D721Med (cell line): ENCODE results near the gene ONECUT2.

Source experiments
- DNase-seq: peaks from one replicate; pipeline ENCODE4 v3.0.0; 2011; ENCODE audit warnings: low spot score; ENCODE audit not compliant: insufficient read length
- FAIRE-seq: peaks from 2 replicates; lab custom pipeline; 2011; peaks lifted over from hg19 to GRCh38; lab: Jason Lieb, UNC
- CTCF ChIP-seq: IDR thresholded peaks from 2 replicates; pipeline ENCODE4 v1.5.1; 2012; ENCODE audit warnings: mild to moderate bottlenecking, control low read depth; ENCODE audit not compliant: insufficient read depth; ENCODE audit errors: missing control alignments

Gene ONECUT2

GRCh38 chr18:57480733-57481132 is 45.6 kb downstream of the ONECUT2 start:
- DNase-seq (no peak), FAIRE-seq (no peak)
- no peak for TF ChIP-seq CTCF

DNA sequence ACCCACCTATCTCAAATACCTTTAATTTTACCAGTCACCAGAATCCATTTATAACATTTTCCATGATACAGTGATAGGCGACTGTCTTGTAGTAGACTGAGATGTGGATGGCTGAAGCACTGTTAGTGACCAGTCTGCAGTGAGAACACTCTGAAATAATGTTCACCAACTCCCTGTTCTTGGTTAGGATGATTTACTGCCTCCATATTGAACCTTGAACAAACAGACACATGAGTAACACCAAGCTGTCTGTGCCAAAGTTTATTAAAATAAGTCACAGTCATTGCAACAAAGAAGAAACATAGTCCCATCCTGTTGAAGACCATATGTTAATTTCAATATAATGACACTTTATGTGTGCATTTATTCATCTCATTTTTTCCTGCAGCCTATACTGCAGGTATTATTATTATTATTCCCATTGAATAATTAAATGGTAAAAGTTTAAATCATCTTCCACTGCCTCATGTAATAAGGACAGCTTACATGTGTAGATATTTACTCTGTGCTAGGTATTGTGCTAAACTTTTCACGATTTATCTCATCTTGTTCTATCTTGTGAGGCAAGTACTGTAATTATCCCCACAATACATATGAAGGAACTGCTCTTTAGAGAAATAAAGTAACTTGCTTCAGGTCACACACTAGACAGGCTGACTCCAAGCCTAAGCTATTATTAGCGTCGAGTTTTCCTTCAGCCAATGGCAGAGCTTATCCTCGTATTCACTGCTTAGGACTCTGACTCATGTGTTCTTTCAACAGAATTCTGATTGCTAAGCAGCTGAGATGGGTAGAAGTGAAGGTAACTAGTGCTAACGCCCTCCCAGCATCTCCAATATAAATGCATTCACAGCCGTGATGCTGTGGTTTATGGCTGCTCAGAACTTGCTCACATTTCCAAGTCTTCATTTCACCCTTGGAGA is 62.5 kb downstream of the ONECUT2 start:
- no peak for TF ChIP-seq CTCF
- DNase-seq (no peak), FAIRE-seq (peak; percentile 98)

- DNase-seq (no peak), FAIRE-seq (no peak)
- no peak for TF ChIP-seq CTCF
Observed at GRCh38 chr18:57498682-57499256, 63.6 kb downstream of the ONECUT2 start.

GRCh38 chr18:57502624-57503023 is 67.5 kb downstream of the ONECUT2 start:
- FAIRE-seq = no peak
- DNase-seq = no peak
- no peak for TF ChIP-seq CTCF

GRCh38 chr18:57505231-57505630 is 70.1 kb downstream of the ONECUT2 start:
- DNase-seq (no peak), FAIRE-seq (no peak)
- no peak for TF ChIP-seq CTCF

- no peak for TF ChIP-seq CTCF
- DNase-seq (no peak), FAIRE-seq (no peak)
Observed at GRCh38 chr18:57516056-57516455, 80.9 kb downstream of the ONECUT2 start.

- FAIRE-seq = peak; percentile 88
- TF ChIP-seq CTCF = no peak
- DNase-seq = no peak
Observed at GRCh38 chr18:57518533-57518932, 83.4 kb downstream of the ONECUT2 start.
